ENCODE data around the gene ALK. TPM values are rescaled to one million over a fixed set of nuclear protein-coding genes. Genes with fewer than 3 reads are reported as not detected.

Gene ALK
- total RNA-seq, 2 experiments from 2014 or later: not detected

- ATAC-seq (no peak), DNase-seq (no peak)
- H3K9me3 Mint-ChIP-seq: no peaks in the 10 kb centered on the region
- no peak overlapping the region for H3K4me3 Mint-ChIP-seq
- H3K27me3 Mint-ChIP-seq: peaks cover 4% of the 10 kb centered on the region
- H3K27ac Mint-ChIP-seq: no peak overlapping the region
- TF ChIP-seq CTCF (IDR thresholded peaks at IDR 0.05): no peak
- no peaks in the 10 kb centered on the region for H3K4me1 Mint-ChIP-seq (ENCODE audit: low read depth)
- ChIA-PET POLR2A (no interaction called here), CTCF (no interaction called here)
- intact Hi-C loops (cut with micrococcal nuclease): no loop called here
- no peaks in the 10 kb centered on the region for H3K36me3 Mint-ChIP-seq (ENCODE audit: low read depth)
Measured at GRCh38 chr2:29351916-29352591, 569.3 kb downstream of the ALK start.

- intact Hi-C loops (cut with micrococcal nuclease): no loop called here
- Mint-ChIP-seq H3K4me3 (no peak overlapping the region), H3K27ac (no peak overlapping the region), H3K36me3 (ENCODE audit: low read depth) (no peaks in the 10 kb centered on the region), H3K27me3 (peaks cover 6% of the 10 kb centered on the region), H3K9me3 (no peaks in the 10 kb centered on the region), H3K4me1 (ENCODE audit: low read depth) (no peaks in the 10 kb centered on the region)
- CTCF ChIA-PET: no interaction called here
- no peak for DNase-seq
- POLR2A ChIA-PET: no interaction called here
- ATAC-seq: no peak
- no peak for TF ChIP-seq CTCF (IDR thresholded peaks at IDR 0.05)
Measured at GRCh38 chr2:29351248-29351647, 570.1 kb downstream of the ALK start.

- CTCF ChIA-PET: no interaction called here
Measured at GRCh38 chr2:29349316-29350030, 571.9 kb downstream of the ALK start.

GRCh38 chr2:29347774-29348461 is 573.5 kb downstream of the ALK start:
- H3K4me3 Mint-ChIP-seq: no peak overlapping the region
- no peak for DNase-seq
- H3K36me3 Mint-ChIP-seq (ENCODE audit: low read depth): no peaks in the 10 kb centered on the region
- no peaks in the 10 kb centered on the region for H3K9me3 Mint-ChIP-seq
- CTCF ChIA-PET: interaction anchor here (0.9 to 1.5 kb wide), 2 partner anchors 11 to 70 kb away, joined by 3 read pairs; no protein-coding TSS in a partner anchor
- no peak for TF ChIP-seq CTCF (IDR thresholded peaks at IDR 0.05)
- peaks cover 12% of the 10 kb centered on the region for H3K27me3 Mint-ChIP-seq
- no peak overlapping the region for H3K27ac Mint-ChIP-seq
- H3K4me1 Mint-ChIP-seq (ENCODE audit: low read depth): no peaks in the 10 kb centered on the region
- ATAC-seq: no peak
- intact Hi-C loops (cut with micrococcal nuclease): no loop called here
- POLR2A ChIA-PET: interaction anchor here (0.9 kb wide), 1 partner anchor 9 kb away, joined by 3 read pairs; no protein-coding TSS in a partner anchor

More at GRCh38 chr2:29349316-29350030, 571.9 kb downstream of the ALK start:
- TF ChIP-seq CTCF (IDR thresholded peaks at IDR 0.05): no peak
- DNase-seq (no peak), ATAC-seq (no peak)
- H3K9me3 Mint-ChIP-seq: no peaks in the 10 kb centered on the region
- H3K27ac Mint-ChIP-seq: no peak overlapping the region
- no peaks in the 10 kb centered on the region for H3K4me1 Mint-ChIP-seq (ENCODE audit: low read depth)
- H3K27me3 Mint-ChIP-seq: peaks cover 9% of the 10 kb centered on the region
- intact Hi-C loops (cut with micrococcal nuclease): no loop called here
- POLR2A ChIA-PET: no interaction called here
- no peak overlapping the region for H3K4me3 Mint-ChIP-seq
- no peaks in the 10 kb centered on the region for H3K36me3 Mint-ChIP-seq (ENCODE audit: low read depth)

- ChIA-PET POLR2A (no interaction called here), CTCF (interaction anchor here (2.1 kb wide), 1 partner anchor 36 kb away, joined by 5 read pairs; no protein-coding TSS in a partner anchor)
- DNase-seq (no peak), ATAC-seq (no peak)
- Mint-ChIP-seq H3K4me1 (ENCODE audit: low read depth) (no peaks in the 10 kb centered on the region), H3K4me3 (no peak overlapping the region), H3K27me3 (peaks cover 12% of the 10 kb centered on the region), H3K27ac (no peak overlapping the region), H3K9me3 (no peaks in the 10 kb centered on the region), H3K36me3 (ENCODE audit: low read depth) (no peaks in the 10 kb centered on the region)
- intact Hi-C loops (cut with micrococcal nuclease): no loop called here
- no peak for TF ChIP-seq CTCF (IDR thresholded peaks at IDR 0.05)
Measured at GRCh38 chr2:29345236-29345635, 576.1 kb downstream of the ALK start.
